A172 (cell line): ENCODE measurements around the gene UAP1L1. TPM values are rescaled to one million over a fixed set of nuclear protein-coding genes. Genes with fewer than 3 reads are reported as not detected.
"Not testable (repeated sequence)": the region's sequence is repeated elsewhere in the genome, so short reads cannot be mapped to it uniquely, and the experiment has no call there.

Experiments
- DNase-seq: peaks from one replicate; pipeline ENCODE4 v3.0.0-alpha.2; 2015; ENCODE audit warnings: low spot score
- total RNA-seq: library from RNA; depleted of rRNA; stranded (reverse); fragments of >200 nt; shearing (Covaris generic); gene quantifications from 2 replicates; pipeline ENCODE4 v1.2.3, GENCODE V29; 2014

The UAP1L1 gene
- total RNA-seq, 1 experiment from 2014 or later = 94.6 TPM

DNA sequence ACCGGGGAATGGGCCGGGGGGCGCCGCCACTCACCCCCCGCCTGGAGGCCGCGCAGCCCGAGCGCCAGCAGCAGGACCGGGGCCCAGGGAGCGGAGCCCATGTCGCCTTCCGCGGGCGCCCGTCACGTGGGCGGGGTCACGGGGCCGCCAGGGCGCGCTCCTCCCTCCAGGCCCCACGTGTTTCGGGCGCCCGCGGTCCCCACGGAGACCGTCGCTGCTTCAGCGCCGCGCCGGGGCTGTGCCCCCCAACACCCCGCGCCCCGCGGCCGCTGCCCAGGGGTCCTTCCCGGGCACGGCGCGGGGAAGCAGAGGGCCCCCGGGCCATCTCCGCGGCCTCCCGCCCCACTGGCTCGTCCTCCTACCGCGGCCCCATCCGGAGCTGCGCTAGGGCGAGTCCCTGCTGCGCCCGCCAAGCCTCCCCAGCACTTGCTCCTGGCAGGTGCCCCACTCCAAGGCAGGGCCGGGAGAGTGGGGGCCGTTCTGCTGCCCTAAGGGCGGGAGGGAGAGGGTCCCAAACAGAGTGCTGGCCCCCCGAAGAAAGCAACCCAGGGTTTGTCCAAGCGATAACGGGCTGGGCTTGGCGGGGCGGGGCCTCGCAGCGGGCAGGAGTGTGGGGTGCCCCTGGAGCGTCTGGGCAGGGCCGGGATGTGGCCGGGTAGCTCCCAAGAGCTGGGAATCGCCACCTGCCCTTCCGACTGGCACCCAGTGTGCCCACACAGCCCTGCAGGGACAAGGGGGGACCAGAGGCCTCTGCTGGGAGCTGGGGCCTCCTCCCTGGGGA, 37.5 kb downstream of the UAP1L1 start, which contains the start of gene DPP7:
Gene DPP7 (minus strand): TSS at position 121 of the 781 bp plus-strand sequence. CDS start 20 bp downstream, at position 101.
- peak; percentile 56 for DNase-seq

DNA sequence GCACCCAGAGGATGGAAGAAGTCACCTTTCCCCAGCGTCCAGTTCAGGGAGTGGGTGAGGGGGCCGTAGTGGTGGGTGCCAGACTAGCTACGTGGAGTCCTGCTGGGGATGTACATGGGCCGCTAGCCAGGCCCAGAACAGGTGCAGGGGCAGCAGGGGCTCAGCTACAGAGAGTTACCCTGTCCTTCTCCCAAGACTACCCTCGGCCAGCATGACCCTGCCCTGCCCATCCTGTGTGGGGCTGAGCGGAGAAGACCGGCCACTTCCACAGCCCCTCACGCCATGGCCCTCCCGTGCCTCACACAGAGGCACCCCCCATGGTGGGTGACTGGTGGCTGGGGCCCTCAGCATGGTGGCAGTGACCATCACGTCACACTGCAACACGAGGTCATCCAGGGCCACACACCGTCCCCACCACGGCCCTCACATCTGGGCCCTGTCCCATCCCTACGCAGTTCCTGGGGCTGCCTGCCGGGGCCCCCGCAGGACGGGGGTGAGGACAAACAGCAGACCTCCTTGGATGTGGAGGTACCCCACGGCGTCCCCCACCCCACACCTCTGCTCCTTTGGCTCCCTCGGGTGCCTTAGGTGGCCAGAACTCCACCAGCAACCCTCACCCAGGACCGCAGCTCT, 38.2 kb downstream of the UAP1L1 start:
- DNase-seq = no peak

DNA sequence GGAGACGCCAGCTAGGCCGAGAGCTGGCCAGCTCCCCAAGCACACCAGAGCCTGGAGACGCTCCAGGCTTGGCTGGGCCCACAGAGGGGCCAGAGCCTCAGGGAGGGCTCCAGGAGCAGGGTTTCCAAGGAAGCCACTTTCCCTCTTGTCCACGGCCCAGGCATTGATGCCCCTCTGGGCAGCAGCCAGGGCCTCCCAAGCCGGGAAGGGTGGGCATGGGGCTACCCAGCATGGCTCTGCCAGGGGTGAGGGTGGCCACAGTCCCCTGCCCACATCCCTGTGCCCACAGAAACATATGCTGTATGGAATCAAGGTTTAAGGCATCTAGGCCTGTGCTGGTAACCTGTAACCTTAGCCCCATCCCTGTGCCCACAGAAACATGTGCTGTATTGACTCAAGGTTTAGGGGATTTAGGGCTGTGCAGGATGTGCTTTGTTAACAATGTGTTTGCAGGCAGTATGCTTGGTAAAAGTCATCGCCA, 38.8 kb downstream of the UAP1L1 start:
- no peak for DNase-seq

DNA sequence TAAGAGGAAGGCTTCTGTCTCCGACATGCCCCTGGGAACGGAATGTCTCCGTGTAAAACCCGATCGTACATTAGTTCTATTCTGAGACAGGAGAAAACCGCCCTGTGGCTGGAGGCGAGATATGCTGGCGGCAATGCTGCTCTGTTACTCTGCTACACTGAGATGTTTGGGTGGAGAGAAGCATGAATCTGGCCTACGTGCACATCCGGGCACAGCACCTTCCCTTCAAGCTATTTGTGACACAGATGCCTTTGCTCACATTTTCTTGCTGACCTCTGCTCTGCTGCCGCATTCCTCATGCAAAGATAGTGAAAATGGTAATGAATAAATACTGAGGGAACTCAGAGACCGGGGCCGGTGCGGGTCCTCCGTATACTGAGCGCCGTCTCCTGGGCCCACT, 39.4 kb downstream of the UAP1L1 start:
- DNase-seq = no peak

DNA sequence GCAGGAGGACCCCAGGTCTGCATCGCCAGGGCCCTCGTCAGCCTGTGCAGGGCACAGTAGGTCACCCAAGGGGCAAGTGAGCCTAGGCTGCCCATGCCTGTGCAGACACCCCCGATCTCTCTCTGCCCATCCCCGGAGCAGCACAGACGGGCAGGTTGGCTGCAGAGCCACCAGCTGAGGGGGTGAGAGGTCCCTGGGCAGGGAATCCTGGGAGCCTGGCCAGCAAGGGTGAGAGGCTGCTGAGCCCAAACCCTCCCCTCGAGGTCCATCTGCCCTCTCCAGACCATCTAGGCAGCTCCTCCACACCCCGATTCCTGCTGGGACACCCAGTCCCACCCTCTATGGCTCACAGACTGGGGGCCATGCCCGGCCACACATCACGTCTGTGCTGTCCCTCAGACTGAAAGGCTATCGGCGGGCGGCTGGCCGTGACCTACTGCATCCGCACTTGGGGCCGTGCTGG, 40.0 kb downstream of the UAP1L1 start:
- no peak for DNase-seq

DNA sequence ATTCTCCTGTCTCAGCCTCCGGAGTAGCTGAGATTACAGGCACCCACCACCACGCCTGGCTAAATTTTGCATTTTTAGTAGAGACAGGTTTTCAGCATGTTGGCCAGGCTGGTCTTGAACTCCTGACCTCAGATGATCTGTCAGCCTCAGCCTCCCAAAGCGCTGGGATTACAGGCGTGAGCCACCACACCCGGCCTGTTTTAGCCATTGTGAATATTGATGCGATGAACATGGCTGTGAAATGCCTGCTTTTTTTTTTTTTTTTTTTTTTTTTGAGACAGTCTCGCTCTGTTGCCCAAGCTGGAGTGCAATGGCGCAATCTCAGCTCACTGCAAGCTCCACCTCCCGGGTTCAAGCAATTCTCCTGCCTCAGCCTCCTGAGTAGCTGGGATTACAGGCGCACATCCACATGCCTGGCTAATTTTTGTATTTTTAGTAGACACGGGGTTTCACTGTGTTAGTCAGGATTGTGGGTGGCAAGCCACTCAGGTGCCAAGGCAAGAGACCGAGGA, 40.8 kb downstream of the UAP1L1 start:
- DNase-seq = not testable (repeated sequence)

DNA sequence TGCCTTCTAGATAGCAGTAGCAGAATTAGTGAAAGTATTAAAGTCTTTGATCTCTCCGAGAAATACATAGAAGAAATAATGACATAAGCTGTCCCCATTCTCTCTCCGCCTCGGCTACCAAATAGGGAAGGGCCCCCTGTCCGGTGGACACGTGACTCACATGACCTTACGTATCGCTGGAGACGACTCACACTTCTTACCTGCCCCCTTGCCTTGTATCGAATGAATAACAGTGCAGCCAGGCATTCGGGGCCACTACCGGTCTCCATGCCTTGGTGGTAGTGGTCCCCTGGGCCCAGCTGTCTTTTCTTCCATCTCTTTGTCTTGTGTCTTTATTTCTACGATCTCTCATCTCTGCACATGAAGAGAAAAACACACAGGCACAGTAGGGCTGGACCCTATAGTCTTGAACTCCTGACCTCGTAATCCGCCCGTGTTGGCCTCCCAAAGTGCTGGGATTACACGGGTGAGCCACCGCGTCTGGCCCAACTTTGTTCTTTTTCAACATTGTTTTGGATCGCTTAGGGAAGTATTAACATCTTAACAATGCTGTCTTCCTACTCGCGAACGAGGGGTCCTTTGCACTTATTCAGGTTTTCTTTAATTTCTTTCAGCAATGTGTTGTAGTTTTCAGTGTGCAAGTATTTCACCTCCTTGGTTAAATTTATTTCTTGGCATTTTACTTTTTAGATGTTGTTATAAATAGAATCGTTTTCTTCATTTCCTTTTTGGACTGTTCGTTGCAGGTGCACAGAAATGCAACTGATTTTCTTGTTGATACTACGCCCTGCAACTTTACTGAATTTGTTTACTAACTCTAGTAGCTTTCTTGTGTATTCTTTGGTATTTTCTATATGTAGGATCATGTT, 44.8 kb downstream of the UAP1L1 start:
- not testable (repeated sequence) for DNase-seq

DNA sequence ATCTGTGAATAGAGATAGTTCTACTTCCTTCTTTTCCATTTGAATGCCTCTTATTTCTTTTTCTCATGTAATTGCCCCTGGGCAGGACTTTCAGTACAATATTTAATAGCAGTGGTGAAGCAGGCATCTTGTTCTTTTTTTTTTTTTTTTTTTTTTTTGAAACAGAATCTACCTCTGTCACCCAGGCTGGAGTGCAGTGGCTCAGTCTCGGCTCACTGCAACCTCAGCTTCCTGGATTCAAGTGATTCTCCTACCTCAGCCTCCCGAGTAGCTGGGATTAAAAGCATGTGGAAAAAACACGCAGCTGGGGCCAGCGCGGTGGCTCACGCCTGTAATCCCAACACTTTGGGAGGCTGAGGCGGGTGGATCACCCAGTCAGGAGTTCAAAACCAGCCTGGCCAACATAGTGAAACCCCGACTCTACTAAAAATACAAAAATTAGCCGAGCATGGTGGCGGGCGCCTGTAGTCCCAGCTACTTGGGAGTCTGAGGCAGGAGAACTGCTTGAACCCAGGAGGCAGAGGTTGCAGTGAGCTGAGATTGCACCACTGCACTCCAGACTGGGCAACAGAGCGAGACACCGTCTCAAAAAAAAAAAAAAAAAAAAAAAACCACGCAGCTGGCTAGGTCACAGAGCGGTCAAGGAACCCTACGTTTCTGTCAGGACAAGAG, 45.6 kb downstream of the UAP1L1 start:
- DNase-seq = not testable (repeated sequence)

DNA sequence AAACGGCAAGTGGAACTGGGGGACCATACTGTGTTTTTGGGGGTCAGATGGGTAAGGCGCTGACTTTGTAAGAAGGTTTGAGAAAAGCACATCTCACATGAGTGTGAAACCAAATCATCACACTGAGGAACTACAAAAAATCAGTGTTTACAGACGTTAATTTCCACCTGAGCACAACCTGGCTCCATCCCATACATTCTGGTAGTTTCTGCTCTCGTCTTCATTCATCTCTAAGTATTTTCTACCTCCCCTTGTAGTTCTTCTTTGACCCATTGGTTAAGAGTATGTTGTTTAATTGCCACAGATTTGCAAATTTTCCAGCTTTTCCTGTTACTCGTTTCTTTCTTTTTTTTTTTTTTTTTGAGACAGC, 46.1 kb downstream of the UAP1L1 start:
- DNase-seq = no peak

DNA sequence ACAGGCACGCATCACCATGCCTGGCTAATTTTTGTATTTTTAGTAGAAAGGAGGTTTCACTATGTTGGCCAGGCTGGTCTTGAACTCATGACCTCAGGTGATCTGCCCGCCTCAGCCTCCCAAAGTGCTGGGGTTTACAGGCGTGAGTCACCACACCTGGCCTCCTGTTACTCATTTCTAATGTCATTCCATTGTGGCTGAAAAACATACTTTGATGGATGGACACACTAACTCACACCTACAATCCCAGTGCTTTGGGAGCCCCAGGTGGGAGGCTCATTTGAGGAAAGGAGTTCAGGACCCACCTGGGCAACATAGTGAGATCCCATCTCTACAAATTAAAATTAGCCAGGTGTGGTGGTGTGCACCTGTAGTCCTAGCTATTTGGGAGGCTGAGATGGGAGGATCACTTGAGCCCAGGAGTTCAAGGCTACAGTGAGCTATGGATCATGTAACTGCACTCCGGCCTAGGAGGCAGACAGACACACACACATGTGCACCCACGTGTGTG, 46.7 kb downstream of the UAP1L1 start:
- not testable (repeated sequence) for DNase-seq

DNA sequence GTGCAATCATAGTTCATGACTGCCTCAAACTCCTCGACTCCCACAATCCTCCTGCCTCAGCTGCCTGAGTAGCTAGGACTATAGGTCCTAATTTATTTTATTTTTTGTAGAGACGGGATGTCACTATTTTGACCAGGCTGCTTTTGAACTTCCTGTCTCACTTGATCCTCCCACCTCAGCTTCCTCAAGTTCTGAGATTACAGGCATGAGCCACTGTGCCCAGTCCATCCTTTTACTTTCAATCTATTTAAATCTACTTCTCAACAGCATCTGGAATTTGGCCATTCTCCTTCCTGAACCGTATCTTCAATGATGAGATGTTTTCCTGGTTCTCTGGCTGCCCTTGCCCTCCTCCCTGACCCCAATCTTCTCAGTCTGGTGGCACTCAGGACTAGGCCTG, 49.5 kb downstream of the UAP1L1 start:
- no peak for DNase-seq

DNA sequence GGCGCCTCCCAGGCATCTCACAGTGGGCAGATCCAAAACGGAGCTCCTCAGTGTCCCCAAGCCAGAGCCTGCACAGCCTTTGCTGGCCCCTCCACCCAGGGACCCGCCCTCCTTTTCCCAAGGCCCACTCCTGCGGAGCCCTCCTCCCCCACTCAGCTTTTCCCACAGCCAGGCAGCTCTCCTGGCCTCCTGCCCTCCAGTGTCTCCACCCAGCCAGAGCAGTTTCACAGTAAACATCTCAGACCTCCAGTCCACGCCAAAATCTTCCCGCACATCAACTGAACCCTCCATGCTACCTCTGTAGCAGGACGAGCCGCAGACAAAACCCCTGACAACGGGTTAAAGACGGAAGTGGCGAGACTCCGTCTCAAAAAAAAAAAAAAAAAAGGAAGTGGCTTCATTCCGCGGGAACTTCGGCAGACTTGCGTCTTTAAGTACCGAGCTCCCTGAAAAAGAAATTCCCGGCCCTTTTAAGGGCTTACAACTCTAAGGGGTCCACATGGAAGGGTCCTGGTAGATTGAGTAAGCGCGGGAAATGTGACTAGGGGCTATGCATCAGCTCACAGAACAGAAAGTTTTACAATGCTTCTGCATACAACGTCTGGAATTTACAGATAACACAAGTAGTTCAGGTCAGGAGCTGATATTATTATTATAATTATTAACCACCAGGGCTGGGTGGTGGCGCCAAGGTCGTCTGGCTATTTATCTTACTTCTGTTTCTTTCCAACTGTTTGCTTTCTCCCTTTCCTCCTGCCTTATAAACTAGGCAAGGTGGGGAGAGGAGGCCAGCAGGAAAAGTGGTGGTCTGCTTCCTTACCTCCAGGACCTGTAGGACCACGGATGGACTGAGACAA, 50.2 kb downstream of the UAP1L1 start:
- DNase-seq = no peak

DNA sequence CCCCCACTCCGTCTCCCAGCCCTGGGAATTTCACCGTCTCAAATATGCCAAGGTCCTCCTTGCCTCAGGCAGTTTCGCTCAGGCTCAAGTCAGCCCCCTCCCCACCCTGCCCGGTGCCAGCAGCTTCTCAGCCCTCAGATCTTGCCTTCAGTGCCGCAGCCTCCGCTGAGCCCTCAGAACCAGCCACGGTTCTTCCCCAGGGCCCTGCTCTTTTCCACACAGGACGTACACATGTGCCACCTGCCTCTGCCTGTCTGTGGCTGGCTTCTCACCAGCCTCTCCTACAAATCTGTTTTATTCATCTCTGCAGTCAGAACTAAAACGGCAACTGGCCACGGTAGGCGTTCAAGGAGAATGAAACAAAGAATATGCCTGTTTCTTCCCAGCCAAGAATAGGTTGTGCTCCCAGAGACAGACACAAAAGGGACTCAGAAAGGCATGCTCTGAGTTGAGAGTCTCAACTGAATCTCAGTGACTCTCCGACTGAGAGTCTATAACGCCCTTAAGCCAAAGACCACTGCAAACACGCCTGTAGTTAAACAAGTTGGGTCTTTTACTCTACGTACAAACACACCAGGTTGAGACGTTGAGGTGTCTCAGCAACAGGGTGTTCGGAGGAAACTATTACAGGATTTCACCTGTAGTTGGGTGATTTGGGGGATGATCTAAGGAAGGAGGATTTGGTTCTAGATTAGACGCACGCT, 51.0 kb downstream of the UAP1L1 start:
- DNase-seq = no peak

DNA sequence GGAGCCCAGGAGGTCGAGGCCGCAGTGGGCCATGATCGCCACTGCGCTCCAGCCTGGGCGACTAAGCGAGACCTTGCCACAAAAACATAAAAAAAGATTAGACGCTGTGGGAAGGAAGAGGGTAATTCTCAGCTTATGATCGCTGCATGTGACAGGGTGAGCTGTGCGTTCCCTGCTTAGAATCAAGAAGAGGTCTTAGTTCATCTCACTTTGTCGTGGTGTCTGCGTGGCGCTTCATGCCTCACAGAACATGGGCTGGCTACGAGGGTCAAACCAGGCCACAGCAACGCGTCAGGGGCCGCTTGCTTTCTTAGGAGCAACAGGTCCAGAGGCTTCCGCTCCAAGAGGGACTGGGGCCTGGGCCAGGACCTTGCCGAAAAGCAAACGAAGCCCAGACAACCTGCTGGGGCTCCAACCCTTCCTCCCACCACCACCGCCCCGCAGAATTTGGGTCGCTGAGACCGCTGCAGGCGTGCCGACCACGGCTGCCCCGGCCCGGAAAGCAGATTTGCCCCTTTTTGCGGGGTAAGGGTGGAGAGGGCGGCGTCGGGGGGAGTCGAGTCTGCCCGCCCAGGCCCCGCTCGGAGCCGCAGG, 51.6 kb downstream of the UAP1L1 start:
- DNase-seq = no peak

DNA sequence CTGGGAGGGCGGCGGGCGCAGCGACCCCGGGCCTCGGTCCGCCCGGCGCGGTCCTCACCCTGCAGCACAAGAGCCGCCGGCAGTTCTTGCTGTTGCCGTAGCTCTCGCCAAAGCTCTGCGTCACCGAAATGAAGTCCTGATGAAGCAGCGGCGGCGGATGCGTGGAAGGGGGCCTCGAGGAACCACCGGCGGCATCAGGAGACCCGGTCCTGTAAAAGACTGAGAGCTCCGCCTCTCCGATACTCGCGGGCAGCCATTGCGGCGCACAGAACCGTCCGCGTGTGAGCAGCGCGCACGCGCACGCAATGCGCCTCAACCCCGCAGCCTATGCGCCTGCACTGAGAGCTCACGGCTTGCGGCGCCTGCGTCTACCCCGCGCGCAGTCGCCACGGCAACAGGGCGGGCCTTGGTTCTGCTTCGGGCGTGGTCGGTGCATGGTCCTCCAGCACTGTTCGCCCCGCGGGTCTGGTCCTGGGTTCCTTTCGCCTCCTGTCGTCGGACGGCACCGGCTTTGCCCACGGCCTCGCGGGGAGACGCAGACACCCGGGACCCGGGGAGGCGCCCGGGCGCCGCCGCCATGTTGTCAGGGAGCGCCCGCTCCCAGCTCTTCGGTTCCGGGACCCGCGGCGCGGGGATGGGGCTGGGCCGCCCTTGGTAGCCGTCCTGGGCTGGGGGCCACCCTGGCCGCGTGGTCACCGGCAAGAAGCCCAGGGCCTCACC, 52.3 kb downstream of the UAP1L1 start:
- DNase-seq = peak; percentile 93

DNA sequence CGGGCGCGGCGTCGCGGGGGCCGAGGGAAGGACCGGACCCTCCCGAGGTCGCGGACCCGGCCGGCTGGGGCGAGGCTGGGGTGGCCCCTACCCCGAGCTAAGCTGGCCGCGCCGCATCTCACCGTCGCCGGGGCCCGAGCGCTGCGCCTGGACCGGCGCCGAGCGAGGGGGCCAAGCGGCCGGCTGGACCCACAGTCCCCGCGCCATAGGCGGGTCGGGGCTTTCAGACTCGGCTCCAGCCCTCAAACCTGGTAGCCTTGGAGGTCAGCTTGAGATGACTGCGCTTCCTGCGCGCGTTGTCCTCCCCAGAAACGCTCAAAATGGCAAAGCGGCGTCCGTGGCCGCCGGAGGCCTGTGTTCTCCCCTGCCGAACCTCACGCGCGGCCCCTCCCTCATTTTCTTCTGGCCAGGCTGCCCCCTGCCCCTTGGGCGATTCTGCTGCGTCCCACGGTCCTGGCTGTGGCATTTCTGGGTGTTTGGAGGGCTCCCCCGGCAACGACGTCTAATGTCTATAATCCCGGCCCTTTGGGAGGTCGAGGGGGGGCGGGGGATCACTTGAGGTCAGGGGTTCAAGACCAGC, 52.9 kb downstream of the UAP1L1 start:
- peak; percentile 41 for DNase-seq
